ENCODE data around the gene HMG20B.

- TF ChIP-seq POLR2A (IDR thresholded peaks at IDR 0.05) (no peak), CTCF (IDR thresholded peaks at IDR 0.05 in 4 of 5, conservative IDR thresholded peaks at IDR 0.05 in 1 of 5) (no peak)
These were observed 47.5 kb downstream of the HMG20B start for GRCh38 chr19:3620145-3620816.
